H9 (cell line): ENCODE measurements around the gene LDB3. TPM values are rescaled to one million over a fixed set of nuclear protein-coding genes. Genes with fewer than 3 reads are reported as not detected.

Experiments
- DNase-seq: peaks from one replicate; pipeline ENCODE4 v3.0.0-alpha.2; 2017
- H2AFZ ChIP-seq: one replicate; pipeline ENCODE4 v1.6.1; 2013; ENCODE audit warnings: mild to moderate bottlenecking, low read length, control low read depth, moderate library complexity
- H2AK5ac ChIP-seq: 2 replicates; pipeline ENCODE4 v1.6.1; 2013; ENCODE audit warnings: low read length, control low read depth, mixed read lengths; ENCODE audit not compliant: insufficient read length
- H2BK120ac ChIP-seq: one replicate; pipeline ENCODE4 v1.6.1; 2013; ENCODE audit warnings: low read depth, mild to moderate bottlenecking, low read length, control low read depth, inconsistent platforms; ENCODE audit not compliant: poor library complexity, severe bottlenecking
- H2BK12ac ChIP-seq: 2 replicates; pipeline ENCODE4 v1.6.1; 2013; ENCODE audit warnings: low read length, control low read depth, mixed read lengths, low read depth; ENCODE audit not compliant: insufficient read length
- H2BK15ac ChIP-seq: 2 replicates; pipeline ENCODE4 v1.6.1; 2013; ENCODE audit warnings: low read depth, low read length, control low read depth
- H2BK20ac ChIP-seq: one replicate; pipeline ENCODE4 v1.6.1; 2013; ENCODE audit warnings: low read depth, mild to moderate bottlenecking, low read length, control low read depth, inconsistent platforms; ENCODE audit not compliant: poor library complexity, severe bottlenecking
- H2BK5ac ChIP-seq: 2 replicates; pipeline ENCODE4 v1.6.1; 2013; ENCODE audit warnings: low read length, control low read depth, mixed read lengths; ENCODE audit not compliant: insufficient read length
- H3K14ac ChIP-seq: 2 replicates; pipeline ENCODE4 v1.6.1; 2013; ENCODE audit warnings: low read length, control low read depth; ENCODE audit not compliant: insufficient read depth
- H3K18ac ChIP-seq: 2 replicates; pipeline ENCODE4 v1.6.1; 2013; ENCODE audit warnings: low read depth, mild to moderate bottlenecking, mixed read lengths, low read length, control low read depth; ENCODE audit not compliant: insufficient read length
- H3K23ac ChIP-seq: 2 replicates; pipeline ENCODE4 v1.6.1; 2013; ENCODE audit warnings: low read length, control low read depth, mixed read lengths, low read depth; ENCODE audit not compliant: insufficient read length
- H3K23me2 ChIP-seq: 2 replicates; pipeline ENCODE4 v1.6.1; 2013; ENCODE audit warnings: low read depth, mild to moderate bottlenecking, mixed read lengths, low read length, control low read depth; ENCODE audit not compliant: insufficient read length, poor library complexity, severe bottlenecking
- H3K27ac ChIP-seq: 2 replicates; pipeline ENCODE4 v1.5.1; 2013; ENCODE audit warnings: low read length, control low read depth, mixed read lengths, low read depth; ENCODE audit not compliant: insufficient read length
- H3K27me3 ChIP-seq: 2 replicates; pipeline ENCODE4 v1.6.1; 2013; ENCODE audit warnings: low read length, control low read depth, inconsistent platforms; ENCODE audit not compliant: insufficient read depth
- H3K4ac ChIP-seq: 2 replicates; pipeline ENCODE4 v1.6.1; 2013; ENCODE audit warnings: low read depth, mild to moderate bottlenecking, control low read depth, inconsistent platforms, low read length, moderate library complexity
- H3K4me1 ChIP-seq: 2 replicates; pipeline ENCODE4 v1.6.1; 2013; ENCODE audit warnings: low read length, control low read depth, inconsistent platforms; ENCODE audit not compliant: insufficient read depth
- H3K4me2 ChIP-seq: 2 replicates; pipeline ENCODE4 v1.6.1; 2013; ENCODE audit warnings: low read length, control low read depth, mixed read lengths; ENCODE audit not compliant: insufficient read length, insufficient read depth
- H3K56ac ChIP-seq: 2 replicates; pipeline ENCODE4 v1.6.1; 2013; ENCODE audit warnings: low read depth, mild to moderate bottlenecking, mixed read lengths, low read length, control low read depth; ENCODE audit not compliant: insufficient read length
- H3K79me1 ChIP-seq: 2 replicates; pipeline ENCODE4 v1.6.1; 2013; ENCODE audit warnings: low read depth, mild to moderate bottlenecking, moderate library complexity, low read length, control low read depth, inconsistent platforms; ENCODE audit not compliant: insufficient read depth, poor library complexity, severe bottlenecking
- H3K79me2 ChIP-seq: 2 replicates; pipeline ENCODE4 v1.6.1; 2013; ENCODE audit warnings: low read length, control low read depth, inconsistent platforms; ENCODE audit not compliant: insufficient read depth
- H3K9ac ChIP-seq: 2 replicates; pipeline ENCODE4 v1.6.1; 2013; ENCODE audit warnings: low read length, control low read depth, mixed read lengths; ENCODE audit not compliant: insufficient read length; ENCODE audit errors: extremely low read depth
- H3K9me3 ChIP-seq: one replicate; pipeline ENCODE4 v1.6.1; 2013; ENCODE audit warnings: low read depth, low read length, inconsistent platforms; ENCODE audit not compliant: control insufficient read depth
- H3T11ph ChIP-seq: one replicate; pipeline ENCODE4 v1.6.1; 2013; ENCODE audit warnings: mild to moderate bottlenecking, low read length, control low read depth, inconsistent platforms
- H4K20me1 ChIP-seq: one replicate; pipeline ENCODE4 v1.6.1; 2013; ENCODE audit not compliant: control insufficient read depth, insufficient read length, insufficient read depth
- H4K5ac ChIP-seq: 2 replicates; pipeline ENCODE4 v1.6.1; 2013; ENCODE audit warnings: low read depth, mild to moderate bottlenecking, mixed read lengths, low read length, control low read depth; ENCODE audit not compliant: insufficient read length
- H4K8ac ChIP-seq: replicated peaks from 2 replicates; pipeline ENCODE4 v1.6.1; 2013; ENCODE audit warnings: low read length, control low read depth, mixed read lengths, low read depth; ENCODE audit not compliant: insufficient read length
- H4K91ac ChIP-seq: 2 replicates; pipeline ENCODE4 v1.6.1; 2013; ENCODE audit warnings: low read depth, mild to moderate bottlenecking, moderate library complexity, mixed read lengths, low read length, control low read depth; ENCODE audit not compliant: insufficient read length
- H3K27ac Mint-ChIP-seq, 3 experiments: 2 replicates in 2 of 3; 3 replicates in 1 of 3; pipeline ENCODE4 v1.8.0; 2020 to 2021; ENCODE audit warnings: mixed read lengths in 3 of 3, mild to moderate bottlenecking in 1 of 3, moderate library complexity in 1 of 3
- H3K27me3 Mint-ChIP-seq: 2 replicates; pipeline ENCODE4 v1.8.0; 2021; ENCODE audit warnings: low read depth, mild to moderate bottlenecking, moderate library complexity, mixed read lengths
- H3K36me3 Mint-ChIP-seq, 3 experiments: 2 replicates in 2 of 3; 3 replicates in 1 of 3; pipeline ENCODE4 v1.8.0; 2020 to 2021; ENCODE audit warnings: low read depth in 3 of 3, mixed read lengths in 3 of 3; ENCODE audit not compliant: insufficient read depth in 1 of 3
- H3K4me1 Mint-ChIP-seq, 2 experiments: 2 replicates each; pipeline ENCODE4 v1.8.0; 2020; ENCODE audit warnings: mixed read lengths in 2 of 2
- H3K4me3 Mint-ChIP-seq, 2 experiments: 2 replicates in 1 of 2; 3 replicates in 1 of 2; pipeline ENCODE4 v1.8.0; 2020 to 2021; ENCODE audit warnings: mild to moderate bottlenecking in 2 of 2, mixed read lengths in 2 of 2, moderate library complexity in 1 of 2
- H3K9me3 Mint-ChIP-seq, 2 experiments: 2 replicates in 1 of 2; 3 replicates in 1 of 2; pipeline ENCODE4 v1.8.0; 2020; ENCODE audit warnings: mild to moderate bottlenecking in 2 of 2, mixed read lengths in 2 of 2, moderate library complexity in 1 of 2
- WGBS: extraction: QIAGEN DNeasy Blood & Tissue Kit; methylation state at CpG from one replicate; pipeline ENCODE4 v1.1.7; 2013; ENCODE audit warnings: missing lambda C conversion rate, low lambda C conversion rate, mixed read lengths; ENCODE audit not compliant: insufficient read length; ENCODE audit errors: extremely low coverage; 5-methylcytosine and 5-hydroxymethylcytosine counted together
- total RNA-seq: library from RNA; stranded (reverse); gene quantifications from 2 replicates; pipeline ENCODE4 v1.2.1, GENCODE V29; 2021
- TF ChIP-seq, protein P1 (sequence below): fragments of 200-600 bp; sonication (generic); conservative IDR thresholded peaks from 3 replicates; pipeline ENCODE4 v1.8.0; 2021; ENCODE audit warnings: antibody characterized with exemption, mild to moderate bottlenecking

LDB3 gene
- total RNA-seq, 1 experiment from 2014 or later = 0.17 TPM

DNA sequence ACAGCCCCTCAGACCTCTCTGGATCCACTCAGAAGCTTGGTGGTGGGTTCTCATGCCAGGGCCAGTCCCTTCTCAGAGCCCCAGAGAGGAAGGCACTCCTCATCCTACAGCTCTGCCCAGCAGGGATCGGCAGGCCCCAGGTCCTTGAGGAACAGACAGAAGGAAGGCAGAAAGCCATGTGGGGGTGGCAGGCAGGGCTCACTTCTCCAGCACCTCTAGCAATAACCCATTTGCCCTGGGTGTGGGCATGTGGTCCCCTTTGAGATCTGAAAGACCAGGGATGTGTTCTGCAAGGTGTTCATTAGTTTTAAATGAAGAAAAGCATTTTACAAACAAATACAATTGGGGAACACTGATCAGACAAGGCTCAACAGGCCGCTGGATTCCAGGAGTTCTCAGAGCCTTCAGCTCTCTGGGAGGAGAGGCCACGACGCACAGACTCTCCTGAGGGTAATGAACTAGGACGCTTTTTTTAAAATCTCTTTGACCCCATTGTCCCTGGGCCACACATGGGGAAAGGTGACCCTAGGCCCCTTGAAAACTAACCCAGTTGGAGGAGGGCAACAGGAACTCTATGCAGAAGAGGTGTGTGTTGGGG lies 40.6 kb downstream of the LDB3 start:
- Histone ChIP-seq H2BK20ac (no peak overlapping the region), H2BK12ac (no peak overlapping the region), H4K5ac (no peak overlapping the region), H3K79me2 (no peaks in the 10 kb centered on the region), H3K4me2 (no peak overlapping the region), H3K23ac (no peak overlapping the region), H3K18ac (no peak overlapping the region), H2BK120ac (no peak overlapping the region), H4K20me1 (no peaks in the 10 kb centered on the region), H3K14ac (no peak overlapping the region), H3K79me1 (no peaks in the 10 kb centered on the region), H4K8ac (no peak overlapping the region), H3T11ph (no peak overlapping the region), H2BK15ac (no peak overlapping the region), H4K91ac (no peak overlapping the region), H2AK5ac (no peak overlapping the region), H3K9me3 (no peaks in the 10 kb centered on the region), H3K56ac (no peak overlapping the region), H2BK5ac (no peak overlapping the region), H3K9ac (no peak overlapping the region), H3K4ac (no peak overlapping the region), H3K4me1 (no peaks in the 10 kb centered on the region; the same call in 1 of the 2 replicates), H3K27me3 (no peaks in the 10 kb centered on the region), H2AFZ (no peak overlapping the region), H3K23me2 (peaks cover 8% of the 10 kb centered on the region), H3K27ac (no peak overlapping the region)
- WGBS = no CpG with 5 or more reads among the region's 5 CpGs
- no peak for DNase-seq
- Mint-ChIP-seq H3K36me3 (no peaks in the 10 kb centered on the region), H3K9me3 (no peaks in the 10 kb centered on the region; a peak in 1 of 5 replicates), H3K4me1 (peaks cover 39 to 44% of the 10 kb centered on the region in 2 experiments), H3K4me3 (peak overlapping the region in 1 of 2 experiments; percentile 25; a peak in 2 of 5 replicates), H3K27ac (no peak overlapping the region), H3K27me3 (no peaks in the 10 kb centered on the region)
- TF ChIP-seq, protein P1, sequence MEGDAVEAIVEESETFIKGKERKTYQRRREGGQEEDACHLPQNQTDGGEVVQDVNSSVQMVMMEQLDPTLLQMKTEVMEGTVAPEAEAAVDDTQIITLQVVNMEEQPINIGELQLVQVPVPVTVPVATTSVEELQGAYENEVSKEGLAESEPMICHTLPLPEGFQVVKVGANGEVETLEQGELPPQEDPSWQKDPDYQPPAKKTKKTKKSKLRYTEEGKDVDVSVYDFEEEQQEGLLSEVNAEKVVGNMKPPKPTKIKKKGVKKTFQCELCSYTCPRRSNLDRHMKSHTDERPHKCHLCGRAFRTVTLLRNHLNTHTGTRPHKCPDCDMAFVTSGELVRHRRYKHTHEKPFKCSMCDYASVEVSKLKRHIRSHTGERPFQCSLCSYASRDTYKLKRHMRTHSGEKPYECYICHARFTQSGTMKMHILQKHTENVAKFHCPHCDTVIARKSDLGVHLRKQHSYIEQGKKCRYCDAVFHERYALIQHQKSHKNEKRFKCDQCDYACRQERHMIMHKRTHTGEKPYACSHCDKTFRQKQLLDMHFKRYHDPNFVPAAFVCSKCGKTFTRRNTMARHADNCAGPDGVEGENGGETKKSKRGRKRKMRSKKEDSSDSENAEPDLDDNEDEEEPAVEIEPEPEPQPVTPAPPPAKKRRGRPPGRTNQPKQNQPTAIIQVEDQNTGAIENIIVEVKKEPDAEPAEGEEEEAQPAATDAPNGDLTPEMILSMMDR = no peak
